ENCODE data around the gene TSPAN9.

TSPAN9 gene

DNA sequence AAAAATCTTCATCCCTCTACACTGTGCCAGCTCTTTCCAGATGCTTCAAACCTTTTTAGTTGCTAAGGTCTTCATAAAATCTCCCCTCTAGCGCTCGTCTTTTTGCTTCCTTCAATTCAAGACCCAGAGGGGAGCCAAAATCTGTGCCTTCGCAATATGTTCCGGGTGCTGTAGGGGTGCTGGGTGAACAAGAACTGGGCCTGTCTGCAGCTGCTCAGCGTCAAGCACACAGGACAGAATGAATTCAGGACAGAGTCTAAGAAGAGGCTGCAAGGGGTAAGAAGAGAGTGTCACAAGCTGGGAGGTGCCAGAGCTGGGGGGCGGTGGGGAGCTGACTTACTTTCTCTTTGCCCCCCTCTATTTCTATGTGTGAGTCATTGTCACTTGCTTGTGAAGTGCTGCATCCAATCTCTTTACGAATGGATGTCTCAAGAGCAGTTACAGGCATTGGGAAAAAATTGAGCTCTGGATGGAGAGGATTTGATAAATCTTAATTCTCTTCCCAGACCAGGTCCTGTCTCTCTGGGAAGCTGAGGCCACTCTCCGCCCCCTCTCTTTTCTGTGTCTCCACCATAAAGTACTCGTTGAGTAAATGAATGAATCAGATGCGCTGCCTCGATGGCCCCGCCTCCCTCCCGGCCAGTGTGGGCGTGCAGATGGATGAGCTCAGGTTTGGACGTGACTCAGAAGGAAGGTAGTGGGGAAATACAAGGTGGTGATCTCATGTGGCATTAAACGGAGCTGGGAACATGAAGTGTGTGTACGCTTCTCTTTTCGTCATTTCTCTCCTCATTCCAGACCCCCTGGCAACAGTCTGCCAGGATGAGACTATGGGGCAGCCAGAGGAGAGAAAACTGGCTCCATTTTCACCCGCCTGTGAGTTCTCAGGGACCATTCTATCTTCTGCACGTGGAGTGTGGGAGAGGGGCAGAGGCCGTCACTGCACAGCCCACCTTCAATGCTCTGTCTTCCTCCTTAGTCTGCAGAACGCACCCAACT is 91.3 kb downstream of the TSPAN9 start:
- H3K27me3 ChIP-seq (ENCODE audit: control insufficient read depth in 1 of 2, insufficient read depth in 2 of 2, low read length in 2 of 2), result no peaks in the 10 kb centered on the region
- no peak overlapping the region for H3K9ac ChIP-seq (ENCODE audit: low read length in 2 of 2)
- no peak overlapping the region for H3K27ac ChIP-seq (ENCODE audit: low read length)
- no peak overlapping the region for H3K4me3 ChIP-seq (ENCODE audit: low read length in 2 of 2)
- H3K9me3 ChIP-seq (ENCODE audit: control insufficient read depth in 2 of 2, low read length in 2 of 2), result no peaks in the 10 kb centered on the region
- H3K4me1 ChIP-seq (ENCODE audit: control insufficient read depth, insufficient read depth, low read length), result peaks cover 4% of the 10 kb centered on the region
- H3K36me3 ChIP-seq (ENCODE audit: control insufficient read depth in 2 of 2, insufficient read depth in 2 of 2, low read length in 2 of 2), result peaks cover 0 to 1% of the 10 kb centered on the region in 2 donors

GRCh38 chr12:3170423-3171194 is 93.4 kb downstream of the TSPAN9 start:
- Histone ChIP-seq H3K27me3 (ENCODE audit: control insufficient read depth in 1 of 2, insufficient read depth in 2 of 2, low read length in 2 of 2) (no peaks in the 10 kb centered on the region), H3K9me3 (ENCODE audit: control insufficient read depth in 2 of 2, low read length in 2 of 2) (no peaks in the 10 kb centered on the region), H3K9ac (ENCODE audit: low read length in 2 of 2) (no peak overlapping the region), H3K4me1 (ENCODE audit: control insufficient read depth, insufficient read depth, low read length) (peaks cover 4% of the 10 kb centered on the region), H3K27ac (ENCODE audit: low read length) (no peak overlapping the region), H3K36me3 (ENCODE audit: control insufficient read depth in 2 of 2, insufficient read depth in 2 of 2, low read length in 2 of 2) (no peaks in the 10 kb centered on the region), H3K4me3 (ENCODE audit: low read length in 2 of 2) (no peak overlapping the region)

DNA sequence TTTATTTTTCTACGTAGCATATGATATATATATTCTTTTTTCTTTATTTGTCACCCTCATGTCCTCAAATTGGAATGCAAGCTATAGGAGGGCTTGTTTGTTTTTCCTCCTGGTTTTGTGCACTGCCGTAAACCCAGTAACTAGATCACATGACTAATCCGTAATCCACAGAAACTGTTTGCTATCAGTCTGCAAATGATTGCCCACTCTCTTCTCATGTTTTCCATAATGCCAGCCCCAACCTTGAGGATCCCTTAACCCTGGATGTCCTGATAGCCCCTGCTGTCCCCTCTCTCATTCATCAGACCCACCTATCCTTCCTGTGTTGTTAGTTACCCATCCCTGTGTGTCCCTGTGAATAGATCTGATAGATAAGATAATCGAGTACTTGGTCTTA is 94.0 kb downstream of the TSPAN9 start:
- H3K36me3 ChIP-seq (ENCODE audit: control insufficient read depth in 2 of 2, insufficient read depth in 2 of 2, low read length in 2 of 2), result no peaks in the 10 kb centered on the region
- H3K4me3 ChIP-seq (ENCODE audit: low read length in 2 of 2), result no peak overlapping the region
- H3K9me3 ChIP-seq (ENCODE audit: control insufficient read depth in 2 of 2, low read length in 2 of 2), result no peaks in the 10 kb centered on the region
- H3K27ac ChIP-seq (ENCODE audit: low read length), result no peak overlapping the region
- peaks cover 4% of the 10 kb centered on the region for H3K4me1 ChIP-seq (ENCODE audit: control insufficient read depth, insufficient read depth, low read length)
- no peak overlapping the region for H3K9ac ChIP-seq (ENCODE audit: low read length in 2 of 2)
- no peaks in the 10 kb centered on the region for H3K27me3 ChIP-seq (ENCODE audit: control insufficient read depth in 1 of 2, insufficient read depth in 2 of 2, low read length in 2 of 2)

- Histone ChIP-seq H3K4me3 (ENCODE audit: low read length in 2 of 2) (no peak overlapping the region), H3K4me1 (ENCODE audit: control insufficient read depth, insufficient read depth, low read length) (peaks cover 4% of the 10 kb centered on the region), H3K36me3 (ENCODE audit: control insufficient read depth in 2 of 2, insufficient read depth in 2 of 2, low read length in 2 of 2) (no peaks in the 10 kb centered on the region), H3K9me3 (ENCODE audit: control insufficient read depth in 2 of 2, low read length in 2 of 2) (no peaks in the 10 kb centered on the region), H3K27ac (ENCODE audit: low read length) (no peak overlapping the region), H3K27me3 (ENCODE audit: control insufficient read depth in 1 of 2, insufficient read depth in 2 of 2, low read length in 2 of 2) (no peaks in the 10 kb centered on the region), H3K9ac (ENCODE audit: low read length in 2 of 2) (no peak overlapping the region)
Observed at GRCh38 chr12:3172124-3173007, 95.2 kb downstream of the TSPAN9 start.

DNA sequence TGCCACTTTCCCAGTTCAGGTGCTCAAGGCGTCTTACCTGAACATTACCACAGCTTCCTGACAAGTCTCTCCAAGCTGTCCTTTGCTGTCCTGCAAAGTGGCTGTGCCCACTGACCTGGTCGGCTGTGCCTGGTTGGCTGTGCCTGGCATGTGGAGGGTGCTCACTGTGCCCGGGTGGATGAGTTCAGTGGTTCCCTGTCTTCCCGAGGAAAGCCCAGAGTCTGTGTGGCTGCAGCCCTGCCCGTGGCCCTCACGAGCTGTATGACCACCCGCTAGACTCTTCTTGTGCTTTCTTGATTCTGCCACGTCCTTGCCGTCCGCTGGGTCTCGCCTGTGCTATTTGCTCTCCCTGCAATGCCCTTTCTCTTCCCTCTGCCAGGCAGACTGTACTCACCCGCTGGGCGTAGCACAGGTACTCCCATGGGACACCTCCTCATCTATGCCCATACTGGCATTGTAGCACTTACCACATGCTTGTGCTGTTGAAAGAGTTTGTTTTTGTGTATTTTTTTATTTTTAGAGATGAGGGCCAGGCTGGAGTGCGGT is 95.9 kb downstream of the TSPAN9 start:
- no peaks in the 10 kb centered on the region for H3K36me3 ChIP-seq (ENCODE audit: control insufficient read depth in 2 of 2, insufficient read depth in 2 of 2, low read length in 2 of 2)
- no peak overlapping the region for H3K9ac ChIP-seq (ENCODE audit: low read length in 2 of 2)
- H3K27ac ChIP-seq (ENCODE audit: low read length), result no peak overlapping the region
- H3K4me1 ChIP-seq (ENCODE audit: control insufficient read depth, insufficient read depth, low read length), result peaks cover 4% of the 10 kb centered on the region
- no peaks in the 10 kb centered on the region for H3K27me3 ChIP-seq (ENCODE audit: control insufficient read depth in 1 of 2, insufficient read depth in 2 of 2, low read length in 2 of 2)
- no peak overlapping the region for H3K4me3 ChIP-seq (ENCODE audit: low read length in 2 of 2)
- H3K9me3 ChIP-seq (ENCODE audit: control insufficient read depth in 2 of 2, low read length in 2 of 2), result no peaks in the 10 kb centered on the region

DNA sequence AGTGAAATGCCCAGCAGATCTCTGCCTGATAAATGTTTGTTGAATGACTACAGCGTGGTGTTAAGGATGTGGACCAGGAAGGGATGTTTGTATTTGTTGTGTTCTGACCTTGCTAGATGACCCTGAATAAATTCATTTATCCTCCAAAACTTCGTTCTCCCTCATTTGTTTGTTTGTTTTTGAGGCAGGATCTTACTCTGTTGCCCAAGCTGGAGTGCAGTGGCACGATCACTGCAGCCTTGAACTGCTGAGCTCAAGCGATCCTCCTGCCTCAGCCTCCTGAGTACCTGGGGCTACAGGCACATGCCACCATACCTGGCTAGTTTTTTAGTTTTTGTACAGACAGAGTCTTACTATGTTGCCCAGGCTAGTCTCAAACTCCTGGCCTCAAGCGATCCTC is 96.7 kb downstream of the TSPAN9 start:
- Histone ChIP-seq H3K27me3 (ENCODE audit: control insufficient read depth in 1 of 2, insufficient read depth in 2 of 2, low read length in 2 of 2) (no peaks in the 10 kb centered on the region), H3K9me3 (ENCODE audit: control insufficient read depth in 2 of 2, low read length in 2 of 2) (no peaks in the 10 kb centered on the region), H3K36me3 (ENCODE audit: control insufficient read depth in 2 of 2, insufficient read depth in 2 of 2, low read length in 2 of 2) (no peaks in the 10 kb centered on the region), H3K4me3 (ENCODE audit: low read length in 2 of 2) (no peak overlapping the region), H3K4me1 (ENCODE audit: control insufficient read depth, insufficient read depth, low read length) (peaks cover under 1% of the 10 kb centered on the region), H3K27ac (ENCODE audit: low read length) (no peak overlapping the region), H3K9ac (ENCODE audit: low read length in 2 of 2) (no peak overlapping the region)

- Histone ChIP-seq H3K36me3 (ENCODE audit: control insufficient read depth in 2 of 2, insufficient read depth in 2 of 2, low read length in 2 of 2) (no peaks in the 10 kb centered on the region), H3K27me3 (ENCODE audit: control insufficient read depth in 1 of 2, insufficient read depth in 2 of 2, low read length in 2 of 2) (no peaks in the 10 kb centered on the region), H3K4me3 (ENCODE audit: low read length in 2 of 2) (no peak overlapping the region), H3K9me3 (ENCODE audit: control insufficient read depth in 2 of 2, low read length in 2 of 2) (no peaks in the 10 kb centered on the region), H3K27ac (ENCODE audit: low read length) (no peak overlapping the region), H3K4me1 (ENCODE audit: control insufficient read depth, insufficient read depth, low read length) (no peaks in the 10 kb centered on the region), H3K9ac (ENCODE audit: low read length in 2 of 2) (no peak overlapping the region)
Observed at GRCh38 chr12:3175238-3175637, 98.1 kb downstream of the TSPAN9 start.

- Histone ChIP-seq H3K9me3 (ENCODE audit: control insufficient read depth in 2 of 2, low read length in 2 of 2) (no peaks in the 10 kb centered on the region), H3K27me3 (ENCODE audit: control insufficient read depth in 1 of 2, insufficient read depth in 2 of 2, low read length in 2 of 2) (no peaks in the 10 kb centered on the region), H3K4me1 (ENCODE audit: control insufficient read depth, insufficient read depth, low read length) (no peaks in the 10 kb centered on the region), H3K4me3 (ENCODE audit: low read length in 2 of 2) (no peak overlapping the region), H3K27ac (ENCODE audit: low read length) (no peak overlapping the region), H3K36me3 (ENCODE audit: control insufficient read depth in 2 of 2, insufficient read depth in 2 of 2, low read length in 2 of 2) (no peaks in the 10 kb centered on the region), H3K9ac (ENCODE audit: low read length in 2 of 2) (no peak overlapping the region)
Observed at GRCh38 chr12:3176754-3177153, 99.6 kb downstream of the TSPAN9 start.

GRCh38 chr12:3177778-3178425 is 100.7 kb downstream of the TSPAN9 start:
- no peaks in the 10 kb centered on the region for H3K27me3 ChIP-seq (ENCODE audit: control insufficient read depth in 1 of 2, insufficient read depth in 2 of 2, low read length in 2 of 2)
- H3K4me3 ChIP-seq (ENCODE audit: low read length in 2 of 2), result no peak overlapping the region
- no peaks in the 10 kb centered on the region for H3K9me3 ChIP-seq (ENCODE audit: control insufficient read depth in 2 of 2, low read length in 2 of 2)
- H3K27ac ChIP-seq (ENCODE audit: low read length), result no peak overlapping the region
- H3K36me3 ChIP-seq (ENCODE audit: control insufficient read depth in 2 of 2, insufficient read depth in 2 of 2, low read length in 2 of 2), result no peaks in the 10 kb centered on the region
- H3K4me1 ChIP-seq (ENCODE audit: control insufficient read depth, insufficient read depth, low read length), result no peaks in the 10 kb centered on the region
- no peak overlapping the region for H3K9ac ChIP-seq (ENCODE audit: low read length in 2 of 2)

Measured in stomach smooth muscle (tissue), 2 donors.